Lower lobe of right lung (tissue), 2 donors: Measurements from ENCODE around the gene GRIN1. TPM values are rescaled to one million over a fixed set of nuclear protein-coding genes. Genes with fewer than 3 reads are reported as not detected.

Experiments used
- ATAC-seq, 2 donors: fragments of 200-7000 bp; cut with Tn5 transposase; one replicate each; pipeline ENCODE4 v1.9.1; 2020 to 2022; ENCODE audit warnings: mild to moderate bottlenecking in 2 of 2, moderate library complexity in 2 of 2
- DNase-seq: peaks from one replicate; pipeline ENCODE4 v3.0.0-alpha.2; 2020
- H3K27ac ChIP-seq: fragments of 200-600 bp; one replicate; pipeline ENCODE4 v1.8.0; 2022
- H3K27me3 ChIP-seq: fragments of 200-600 bp; one replicate; pipeline ENCODE4 v1.8.0; 2022; ENCODE audit warnings: low read depth
- H3K36me3 ChIP-seq: fragments of 200-600 bp; one replicate; pipeline ENCODE4 v1.8.0; 2022; ENCODE audit warnings: mild to moderate bottlenecking
- H3K4me1 ChIP-seq: fragments of 200-600 bp; one replicate; pipeline ENCODE4 v1.8.0; 2022
- H3K4me3 ChIP-seq: fragments of 200-600 bp; one replicate; pipeline ENCODE4 v1.8.0; 2022; ENCODE audit warnings: mild to moderate bottlenecking
- H3K9me3 ChIP-seq: fragments of 200-600 bp; one replicate; pipeline ENCODE4 v1.8.0; 2022
- CTCF ChIP-seq: fragments of 200-600 bp; IDR thresholded peaks from one replicate; pipeline ENCODE4 v1.8.0; 2022; ENCODE audit warnings: antibody characterized with exemption, mild to moderate bottlenecking
- intact Hi-C: fragments of 100-400 bp; cut with DNase I; formaldehyde crosslinking; loops from one replicate; pipeline ENCODE4 v1.11.0; 2022
- total RNA-seq: library from RNA; stranded (reverse); fragmentation: NEBNext Ultra II Directional; extraction: Animal tissue kit (Norgen Biotek cat#: 25700); gene quantifications from one replicate; pipeline ENCODE4 v1.2.1, GENCODE V29; 2021
- donor health status: DM: no; HTN: yes; CAD: no; lungs with severe emphysema.

The GRIN1 gene
- total RNA-seq, 1 donor from 2014 or later = 0.92 TPM

GRCh38 chr9:137148242-137148641, 9.3 kb downstream of the GRIN1 start:
- H3K27me3 ChIP-seq = peaks cover 34% of the 10 kb centered on the region
- no peaks in the 10 kb centered on the region for H3K4me1 ChIP-seq
- no peak for TF ChIP-seq CTCF
- ATAC-seq (no peak), DNase-seq (no peak)
- no peaks in the 10 kb centered on the region for H3K9me3 ChIP-seq
- no peak overlapping the region for H3K4me3 ChIP-seq
- no peaks in the 10 kb centered on the region for H3K36me3 ChIP-seq
- H3K27ac ChIP-seq = no peak overlapping the region
- intact Hi-C loops = no loop called here

- ATAC-seq = no peak
- H3K4me1 ChIP-seq = no peaks in the 10 kb centered on the region
- H3K36me3 ChIP-seq = no peaks in the 10 kb centered on the region
- TF ChIP-seq CTCF = no peak
- no peak for DNase-seq
- intact Hi-C loops = no loop called here
- no peak overlapping the region for H3K27ac ChIP-seq
- no peaks in the 10 kb centered on the region for H3K9me3 ChIP-seq
- H3K27me3 ChIP-seq = peaks cover 30% of the 10 kb centered on the region
- no peak overlapping the region for H3K4me3 ChIP-seq
These were observed 9.7 kb downstream of the GRIN1 start for GRCh38 chr9:137148661-137149060.

GRCh38 chr9:137149363-137149762, 10.4 kb downstream of the GRIN1 start:
- no peak for DNase-seq
- Histone ChIP-seq H3K9me3 (no peaks in the 10 kb centered on the region), H3K4me1 (no peaks in the 10 kb centered on the region), H3K27ac (no peak overlapping the region), H3K27me3 (peaks cover 28% of the 10 kb centered on the region), H3K36me3 (no peaks in the 10 kb centered on the region), H3K4me3 (no peak overlapping the region)
- no peak for ATAC-seq
- intact Hi-C loops = no loop called here
- TF ChIP-seq CTCF = no peak

GRCh38 chr9:137149942-137150616, 11.1 kb downstream of the GRIN1 start:
- no peak for TF ChIP-seq CTCF
- Histone ChIP-seq H3K27me3 (peaks cover 28% of the 10 kb centered on the region), H3K27ac (no peak overlapping the region), H3K36me3 (no peaks in the 10 kb centered on the region), H3K4me3 (no peak overlapping the region), H3K9me3 (no peaks in the 10 kb centered on the region), H3K4me1 (no peaks in the 10 kb centered on the region)
- no peak for DNase-seq
- intact Hi-C loops = no loop called here
- no peak for ATAC-seq

- Histone ChIP-seq H3K36me3 (no peaks in the 10 kb centered on the region), H3K4me1 (no peaks in the 10 kb centered on the region), H3K27ac (no peak overlapping the region), H3K4me3 (no peak overlapping the region), H3K27me3 (peaks cover 30% of the 10 kb centered on the region), H3K9me3 (no peaks in the 10 kb centered on the region)
- no peak for DNase-seq
- TF ChIP-seq CTCF = no peak
- ATAC-seq = peak; percentile 17 to 58
- intact Hi-C loops = no loop called here
These were observed 11.9 kb downstream of the GRIN1 start for GRCh38 chr9:137150617-137151457.
